Tibial artery (tissue), 4 donors: ENCODE data around the gene NOXA1.
A peak's percentile ranks its signal among the peaks of the same experiment; 100 is the strongest.

Experiments
- DNase-seq, 2 donors: peaks; one replicate each; pipeline ENCODE4 v3.0.0-alpha.2; 2019
- H3K27ac ChIP-seq, 2 donors: fragments of 200-600 bp; sonication (generic) in 1 of 2; 1 replicate in 1 of 2; 2 replicates in 1 of 2; pipeline ENCODE4 v1.5.1; 2018 to 2019; ENCODE audit warnings: mild to moderate bottlenecking in 1 of 2
- H3K27me3 ChIP-seq, 2 donors: fragments of 200-600 bp; sonication (generic) in 1 of 2; one replicate each; pipeline versions ENCODE4 v1.5.1 to v1.6.0; 2016 to 2019
- H3K36me3 ChIP-seq, 3 donors: fragments of 200-600 bp; sonication (generic) in 2 of 3; one replicate each; pipeline ENCODE4 v1.5.1; 2016 to 2019; ENCODE audit warnings: mild to moderate bottlenecking in 2 of 3
- H3K4me1 ChIP-seq, 4 donors: fragments of 200-600 bp; sonication (generic) in 2 of 4; 1 replicate in 3 of 4; 2 replicates in 1 of 4; pipeline ENCODE4 v1.5.1; 2016 to 2019
- H3K4me3 ChIP-seq, 2 donors: fragments of 200-600 bp; sonication (generic) in 1 of 2; 1 replicate in 1 of 2; 2 replicates in 1 of 2; pipeline ENCODE4 v1.5.1; 2018 to 2019; ENCODE audit warnings: mild to moderate bottlenecking in 2 of 2
- H3K9me3 ChIP-seq, 3 donors: fragments of 200-600 bp; sonication (generic) in 1 of 3; one replicate each; pipeline ENCODE4 v1.5.1; 2016 to 2019
- intact Hi-C: fragments of 100-400 bp; cut with DNase I; formaldehyde crosslinking; loops from one replicate; pipeline ENCODE4 v1.15.0; 2023; ENCODE audit warnings: low total_unique reads
- TF ChIP-seq, protein P1 (sequence below), 2 experiments: fragments of 200-600 bp in 1 of 2; fragments of 450-650 bp in 1 of 2; IDR thresholded peaks; one replicate each; pipeline ENCODE4 v1.5.1; 2017 to 2019; ENCODE audit warnings: antibody characterized with exemption in 2 of 2, mild to moderate bottlenecking in 1 of 2, moderate library complexity in 1 of 2

The NOXA1 gene

DNA sequence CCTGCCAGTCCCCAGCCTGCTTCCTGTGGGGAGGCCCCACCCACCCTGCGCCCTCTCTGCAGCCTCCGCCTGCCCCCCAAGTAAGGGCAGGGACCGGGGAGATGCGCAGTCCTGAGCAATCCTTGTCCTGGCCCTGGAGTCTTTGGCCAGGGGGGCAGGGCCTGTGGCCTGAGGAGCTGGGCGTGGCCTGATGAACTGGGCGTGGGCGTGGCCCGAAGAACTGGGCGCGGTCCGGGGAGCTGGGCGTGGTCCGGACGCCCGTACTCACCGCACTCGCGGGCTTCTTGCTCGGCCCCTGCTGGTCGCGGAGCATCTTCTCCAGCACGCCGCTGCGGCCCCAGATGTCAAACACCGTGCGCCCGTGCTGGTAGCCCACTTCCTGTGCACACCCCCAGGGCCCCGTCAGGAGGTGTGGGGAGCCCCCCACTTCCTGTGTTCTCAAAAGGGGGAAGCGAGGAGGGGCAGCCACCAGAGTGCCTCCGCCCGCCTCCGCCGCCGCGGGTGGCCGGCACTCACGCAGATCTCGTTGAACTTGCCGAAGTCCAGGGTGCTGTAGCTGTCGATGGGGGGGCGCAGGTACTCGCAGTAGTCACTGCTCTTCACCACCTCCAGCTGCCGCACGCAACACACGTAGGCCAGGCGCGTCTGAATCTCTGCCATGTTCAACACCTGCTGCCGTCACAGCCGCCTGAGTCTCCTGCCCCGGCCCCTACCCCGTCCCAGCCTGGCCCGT, 38.6 kb downstream of the NOXA1 start:
- TF ChIP-seq, protein P1, sequence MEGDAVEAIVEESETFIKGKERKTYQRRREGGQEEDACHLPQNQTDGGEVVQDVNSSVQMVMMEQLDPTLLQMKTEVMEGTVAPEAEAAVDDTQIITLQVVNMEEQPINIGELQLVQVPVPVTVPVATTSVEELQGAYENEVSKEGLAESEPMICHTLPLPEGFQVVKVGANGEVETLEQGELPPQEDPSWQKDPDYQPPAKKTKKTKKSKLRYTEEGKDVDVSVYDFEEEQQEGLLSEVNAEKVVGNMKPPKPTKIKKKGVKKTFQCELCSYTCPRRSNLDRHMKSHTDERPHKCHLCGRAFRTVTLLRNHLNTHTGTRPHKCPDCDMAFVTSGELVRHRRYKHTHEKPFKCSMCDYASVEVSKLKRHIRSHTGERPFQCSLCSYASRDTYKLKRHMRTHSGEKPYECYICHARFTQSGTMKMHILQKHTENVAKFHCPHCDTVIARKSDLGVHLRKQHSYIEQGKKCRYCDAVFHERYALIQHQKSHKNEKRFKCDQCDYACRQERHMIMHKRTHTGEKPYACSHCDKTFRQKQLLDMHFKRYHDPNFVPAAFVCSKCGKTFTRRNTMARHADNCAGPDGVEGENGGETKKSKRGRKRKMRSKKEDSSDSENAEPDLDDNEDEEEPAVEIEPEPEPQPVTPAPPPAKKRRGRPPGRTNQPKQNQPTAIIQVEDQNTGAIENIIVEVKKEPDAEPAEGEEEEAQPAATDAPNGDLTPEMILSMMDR (IDR thresholded peaks at IDR 0.05), result no peak
- DNase-seq, result peak in 1 of 2 donors; percentile 75
- no peak overlapping the region for H3K27ac ChIP-seq
- H3K4me3 ChIP-seq, result no peak overlapping the region
- intact Hi-C loops, result loop anchor here (10.0 kb wide), 1 partner anchor 73 kb away; no protein-coding TSS in a partner anchor
- H3K9me3 ChIP-seq, result no peaks in the 10 kb centered on the region
- no peaks in the 10 kb centered on the region for H3K27me3 ChIP-seq
- H3K4me1 ChIP-seq, result peaks cover 6 to 31% (median 28%) of the 10 kb centered on the region in 4 donors
- peaks cover 0 to 34% (median 8%) of the 10 kb centered on the region in 3 donors for H3K36me3 ChIP-seq

DNA sequence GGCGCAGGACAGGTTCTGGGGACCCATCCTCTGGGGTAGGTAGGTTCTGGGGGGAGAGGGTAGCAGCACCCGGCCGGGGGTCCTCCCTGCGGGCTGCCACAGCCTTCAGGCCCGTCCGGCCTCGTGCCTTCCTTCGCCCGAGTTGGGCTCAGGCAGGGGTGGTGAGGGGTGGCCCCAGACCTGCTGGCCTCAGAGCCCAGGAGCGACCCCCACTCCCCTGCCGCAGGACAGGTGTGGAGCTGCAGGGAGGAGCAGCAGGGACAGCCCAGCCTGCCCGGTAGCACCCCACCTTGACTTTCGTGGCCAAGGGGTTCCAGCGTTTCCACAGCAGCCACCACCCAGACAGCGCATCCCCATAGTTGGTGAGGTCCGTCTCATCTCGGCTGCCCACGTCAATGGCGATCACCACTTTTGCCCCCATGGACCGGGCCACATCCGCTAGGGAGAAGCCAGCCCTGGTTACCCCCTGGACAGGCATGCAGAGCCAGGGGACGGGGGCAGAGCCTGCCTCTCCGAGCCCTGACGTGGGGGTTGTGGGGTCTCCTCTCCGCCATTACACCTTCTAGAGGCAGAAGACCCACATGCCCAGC, 39.3 kb downstream of the NOXA1 start:
- peaks cover 0 to 40% (median 3%) of the 10 kb centered on the region in 3 donors for H3K36me3 ChIP-seq
- intact Hi-C loops, result loop anchor here (10.0 kb wide), 1 partner anchor 72 kb away; no protein-coding TSS in a partner anchor
- no peaks in the 10 kb centered on the region for H3K9me3 ChIP-seq

DNA sequence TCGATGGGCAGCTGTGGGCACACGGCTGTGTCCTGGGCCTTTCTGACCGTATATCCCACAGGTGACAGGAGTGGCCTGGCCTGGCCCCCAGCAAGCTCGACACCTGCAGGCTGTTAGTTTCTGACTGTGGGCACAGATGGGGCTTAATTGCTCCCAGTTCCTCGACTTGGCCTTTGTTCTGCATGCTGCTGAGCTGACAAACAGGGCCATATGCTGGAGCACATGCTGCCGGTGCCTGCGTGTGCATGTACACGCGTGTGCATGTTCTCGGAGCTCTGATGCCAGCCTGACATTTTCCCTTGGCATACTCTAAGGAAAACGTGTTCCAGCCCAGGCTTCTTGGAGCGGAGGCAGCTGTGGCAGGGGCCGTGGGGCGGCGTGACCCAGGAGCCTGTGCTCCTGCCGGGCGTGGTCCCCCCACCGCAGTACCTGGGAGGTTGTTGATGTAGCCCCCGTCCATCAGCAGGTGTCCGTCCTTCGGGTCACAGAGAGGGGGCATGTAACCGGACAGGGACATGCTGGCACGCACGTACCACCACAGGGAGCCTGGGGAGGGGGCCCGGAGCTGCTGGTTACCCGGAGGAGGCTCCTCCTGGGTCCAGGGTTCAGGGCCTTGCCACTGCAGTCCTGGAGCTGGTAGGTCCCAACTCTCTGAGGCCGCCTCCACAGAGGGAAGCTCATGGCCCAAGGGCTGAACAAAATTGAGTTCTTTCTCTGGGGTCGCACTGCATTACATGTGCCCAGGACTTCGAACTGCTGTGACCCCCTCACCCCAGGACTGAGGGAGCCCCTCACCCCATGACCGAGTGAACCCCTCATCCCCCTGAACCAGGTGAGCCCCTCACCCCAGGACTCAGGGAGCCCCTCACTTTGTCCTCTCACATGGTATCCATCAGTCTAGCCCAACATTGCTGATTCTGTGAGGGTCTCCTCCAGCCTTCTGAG, 40.1 kb downstream of the NOXA1 start:
- peaks cover 6 to 17% (median 13%) of the 10 kb centered on the region in 4 donors for H3K4me1 ChIP-seq
- intact Hi-C loops, result loop anchor here (10.0 kb wide), 1 partner anchor 72 kb away; no protein-coding TSS in a partner anchor
- H3K27me3 ChIP-seq, result no peaks in the 10 kb centered on the region
- peaks cover 0 to 41% (median 0%) of the 10 kb centered on the region in 3 donors for H3K36me3 ChIP-seq
- H3K27ac ChIP-seq, result no peak overlapping the region
- TF ChIP-seq, protein P1 (IDR thresholded peaks at IDR 0.05), result no peak
- no peak overlapping the region for H3K4me3 ChIP-seq
- DNase-seq, result peak in 1 of 2 donors; percentile 65
- H3K9me3 ChIP-seq, result no peaks in the 10 kb centered on the region

More for the DNA sequence above, 39.3 kb downstream of the NOXA1 start:
- TF ChIP-seq, protein P1 (IDR thresholded peaks at IDR 0.05), result no peak
- DNase-seq, result peak in 1 of 2 donors; percentile 65
- Histone ChIP-seq H3K27ac (no peak overlapping the region), H3K4me1 (peaks cover 6 to 24% (median 21%) of the 10 kb centered on the region in 4 donors), H3K4me3 (no peak overlapping the region), H3K27me3 (no peaks in the 10 kb centered on the region)

DNA sequence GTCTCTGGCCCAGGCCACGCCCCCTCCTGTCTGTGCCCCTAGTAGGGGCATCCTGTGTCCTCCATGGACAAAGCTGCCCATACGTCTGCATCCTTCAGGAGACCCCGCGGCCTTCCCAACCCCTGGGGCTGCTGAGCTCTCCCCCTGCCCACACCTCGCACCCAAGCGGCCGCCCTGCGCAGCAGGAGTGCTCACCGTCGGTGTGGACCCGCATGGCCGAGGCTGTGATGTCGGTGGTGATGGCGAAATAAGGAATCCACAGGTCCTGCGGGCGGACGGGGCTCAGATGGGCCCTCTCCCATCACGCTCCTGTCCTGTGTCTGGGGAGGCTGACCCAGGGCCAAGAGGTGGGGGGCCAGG, 40.7 kb downstream of the NOXA1 start:
- no peaks in the 10 kb centered on the region for H3K9me3 ChIP-seq
- no peaks in the 10 kb centered on the region for H3K27me3 ChIP-seq
- no peak overlapping the region for H3K27ac ChIP-seq
- H3K36me3 ChIP-seq, result peaks cover 0 to 41% (median 0%) of the 10 kb centered on the region in 3 donors
- intact Hi-C loops, result loop anchor here (10.0 kb wide), 1 partner anchor 71 kb away; no protein-coding TSS in a partner anchor
- no peak overlapping the region for H3K4me3 ChIP-seq
- H3K4me1 ChIP-seq, result peaks cover 6 to 11% (median 8%) of the 10 kb centered on the region in 4 donors
- TF ChIP-seq, protein P1 (IDR thresholded peaks at IDR 0.05), result no peak
- peak in 1 of 2 donors; percentile 66 for DNase-seq
